NCI-H1436 (cell line): ENCODE measurements around the gene PCDH9.
"Not testable (repeated sequence)": the region's sequence is repeated elsewhere in the genome, so short reads cannot be mapped to it uniquely, and the experiment has no call there.

ENCODE experiments used
- DNase-seq: peaks from one replicate; lab custom pipeline; 2025; lab: John Stamatoyannopoulos, UW

PCDH9 gene

DNA sequence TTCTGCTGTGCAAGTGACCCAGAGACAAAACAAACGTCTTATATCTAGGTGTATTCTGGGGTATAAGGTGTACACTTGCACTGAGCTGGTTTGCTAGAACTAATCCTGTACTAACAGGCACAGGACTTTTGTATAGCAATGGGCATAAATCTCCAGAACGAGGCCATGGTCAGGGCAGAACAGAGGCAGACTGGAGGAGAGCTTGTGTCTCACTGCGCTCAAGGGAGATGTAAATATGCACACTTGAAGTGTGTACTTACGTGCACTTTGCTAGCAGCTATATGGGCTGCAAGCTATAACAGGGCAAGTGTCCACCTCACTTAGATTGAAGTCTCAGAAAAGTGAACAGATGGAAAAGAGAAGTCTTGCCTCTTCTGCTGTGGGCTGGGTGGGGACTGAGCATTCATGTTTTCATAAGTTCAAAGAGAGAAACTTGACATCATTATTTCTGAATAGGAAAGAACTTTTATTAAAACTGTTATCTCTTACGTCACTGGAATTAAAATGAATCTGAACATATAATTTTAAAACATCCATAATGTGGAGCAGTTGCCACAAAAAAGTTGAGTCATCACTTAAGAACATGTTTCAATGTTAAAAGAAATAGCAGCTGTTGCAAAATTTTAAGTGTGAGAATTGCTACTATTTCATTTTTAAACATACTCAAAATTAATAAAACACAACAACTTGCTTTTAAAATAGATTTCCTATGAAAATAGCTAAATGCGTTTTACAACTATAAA is 888.3 kb downstream of the PCDH9 start:
- no peak for DNase-seq

DNA sequence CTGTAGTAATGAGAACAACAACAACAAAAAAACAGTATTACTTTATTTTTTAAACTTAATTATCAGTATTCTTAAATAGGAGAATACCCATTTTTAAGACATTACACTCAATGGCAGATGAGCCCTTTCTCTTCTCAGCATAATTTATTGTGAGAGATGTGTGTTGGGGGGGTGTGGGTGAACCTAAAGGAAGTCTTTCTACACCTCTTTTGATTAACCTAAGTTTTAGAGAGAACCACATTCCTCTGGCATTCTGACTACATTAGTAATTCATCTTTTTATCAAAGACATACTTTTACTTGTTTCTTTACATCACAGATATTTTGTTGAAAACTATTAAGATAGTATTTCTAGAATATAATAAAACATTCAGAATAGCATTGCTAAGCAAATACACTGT is 890.9 kb downstream of the PCDH9 start:
- DNase-seq: no peak

DNA sequence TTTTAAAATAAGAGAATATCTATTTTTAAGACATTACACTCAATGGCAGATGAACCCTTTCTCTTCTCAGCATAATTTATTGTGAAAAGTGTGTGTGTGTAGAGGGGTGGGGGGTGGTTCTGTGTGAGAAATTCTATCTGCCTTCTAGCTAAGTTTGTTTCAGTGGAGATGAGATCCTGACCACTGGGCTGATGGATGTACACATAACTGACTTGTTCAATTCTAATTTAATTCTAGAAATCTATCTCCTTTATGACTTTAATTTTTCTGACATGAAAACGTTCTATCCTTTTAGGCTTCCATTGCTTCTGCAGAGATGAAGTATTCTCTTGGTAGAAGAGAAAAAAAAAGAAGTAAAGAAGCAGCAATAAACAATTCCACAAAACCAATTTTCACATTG is 891.6 kb downstream of the PCDH9 start:
- no peak for DNase-seq

DNA sequence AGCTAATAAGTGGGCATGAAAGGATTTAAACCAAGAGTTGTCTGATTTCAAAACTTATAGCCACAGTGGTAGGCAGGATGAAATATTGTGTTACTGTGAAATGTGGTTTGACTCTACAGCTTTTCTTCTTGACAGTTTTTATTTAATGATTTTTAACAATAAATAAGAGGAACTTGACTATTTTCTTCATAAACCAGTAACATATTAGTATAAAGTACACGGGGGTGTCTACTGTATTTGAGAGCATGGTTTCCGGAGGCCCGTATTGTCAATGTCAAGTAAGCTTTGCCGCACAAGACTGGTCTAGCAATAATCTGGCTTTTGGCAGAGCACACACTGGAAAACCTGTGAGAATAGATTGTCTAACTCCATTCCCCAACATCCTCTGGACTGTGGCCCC is 894.5 kb downstream of the PCDH9 start:
- DNase-seq: no peak

DNA sequence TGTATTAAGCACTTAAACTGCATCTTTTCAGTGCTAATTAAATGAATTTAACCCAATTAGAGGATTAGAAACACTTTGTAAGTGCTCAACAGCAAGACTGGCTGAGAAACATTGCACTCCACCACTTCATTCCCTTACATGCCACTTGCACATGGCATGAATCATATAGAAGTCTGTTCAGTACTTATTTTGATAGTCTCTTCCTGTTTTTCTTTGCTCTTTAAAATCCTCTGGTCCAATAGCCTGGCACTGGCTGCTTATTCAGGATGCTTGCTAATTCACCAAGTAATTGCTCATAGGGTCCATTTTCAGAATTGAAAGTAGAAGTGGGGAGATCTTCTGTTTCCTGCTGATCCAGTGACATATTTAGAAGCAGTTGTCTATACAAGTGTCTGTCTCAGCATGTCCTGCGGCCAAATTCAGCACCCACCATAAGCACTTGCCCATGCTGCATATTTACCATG is 900.1 kb downstream of the PCDH9 start:
- DNase-seq: no peak

DNA sequence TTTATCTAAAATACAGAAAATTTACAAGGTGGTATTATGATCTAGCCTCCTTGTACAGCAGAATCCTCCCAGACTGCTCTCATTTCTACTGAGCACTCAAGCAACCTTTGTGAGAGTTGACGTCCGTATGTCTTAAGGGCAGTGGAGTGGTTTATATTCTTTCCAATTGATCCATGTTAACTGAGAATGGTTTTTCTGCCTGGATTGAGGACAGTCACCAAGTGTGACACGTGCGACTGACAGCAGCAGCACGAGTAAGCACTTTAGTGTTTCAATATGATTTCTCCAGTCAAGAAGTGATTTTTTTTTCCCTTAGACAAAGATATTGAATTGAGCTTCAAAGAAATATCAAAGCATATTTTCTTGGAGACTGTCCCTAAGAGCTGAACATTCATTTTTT is 901.7 kb downstream of the PCDH9 start:
- DNase-seq: no peak

DNA sequence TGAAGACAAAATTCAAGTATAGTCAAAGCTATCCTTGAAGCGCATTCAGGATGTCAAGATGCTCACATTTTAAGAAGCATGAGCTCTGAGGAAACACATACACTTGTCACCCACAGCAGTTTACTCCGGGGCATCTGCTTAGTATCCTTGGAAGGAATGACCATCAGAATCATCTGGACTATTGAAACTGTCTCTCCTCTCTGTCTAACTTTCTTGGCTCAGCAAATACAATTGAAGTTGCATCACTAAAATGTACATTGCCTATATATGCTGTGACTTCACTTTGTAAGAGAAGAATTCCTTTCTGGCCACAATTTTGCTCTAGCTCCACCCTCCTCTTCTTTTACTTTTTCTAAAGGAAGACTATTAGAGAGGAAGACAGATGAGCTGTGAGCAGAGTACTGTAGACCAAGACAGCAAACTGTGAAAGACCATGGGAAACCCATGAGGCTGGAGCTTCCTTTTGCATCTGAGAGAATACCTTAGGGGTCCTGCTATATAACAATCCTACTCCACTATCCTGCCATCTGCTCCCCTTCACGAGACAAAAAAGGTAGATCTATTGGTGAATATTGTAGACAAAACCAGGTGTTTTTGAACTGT is 906.3 kb downstream of the PCDH9 start:
- DNase-seq: no peak

DNA sequence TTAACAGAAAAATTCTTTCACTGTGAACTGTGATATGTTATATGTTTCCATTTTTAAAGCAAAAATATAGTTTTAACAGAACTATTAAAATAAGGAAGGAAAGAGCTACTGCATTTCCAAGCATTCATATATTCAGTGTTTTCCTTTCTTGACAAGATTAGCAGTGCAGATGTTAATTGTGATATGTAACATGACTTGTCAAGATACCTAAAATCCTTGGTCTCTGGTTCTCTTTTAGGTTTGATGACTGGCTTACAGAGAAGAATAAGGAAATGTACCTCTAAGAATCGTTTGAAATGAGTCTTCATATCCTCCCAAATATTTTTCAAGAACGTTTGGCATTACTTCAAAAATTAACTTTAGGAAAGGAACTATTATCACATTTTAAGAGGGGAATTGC is 907.2 kb downstream of the PCDH9 start:
- DNase-seq: no peak

DNA sequence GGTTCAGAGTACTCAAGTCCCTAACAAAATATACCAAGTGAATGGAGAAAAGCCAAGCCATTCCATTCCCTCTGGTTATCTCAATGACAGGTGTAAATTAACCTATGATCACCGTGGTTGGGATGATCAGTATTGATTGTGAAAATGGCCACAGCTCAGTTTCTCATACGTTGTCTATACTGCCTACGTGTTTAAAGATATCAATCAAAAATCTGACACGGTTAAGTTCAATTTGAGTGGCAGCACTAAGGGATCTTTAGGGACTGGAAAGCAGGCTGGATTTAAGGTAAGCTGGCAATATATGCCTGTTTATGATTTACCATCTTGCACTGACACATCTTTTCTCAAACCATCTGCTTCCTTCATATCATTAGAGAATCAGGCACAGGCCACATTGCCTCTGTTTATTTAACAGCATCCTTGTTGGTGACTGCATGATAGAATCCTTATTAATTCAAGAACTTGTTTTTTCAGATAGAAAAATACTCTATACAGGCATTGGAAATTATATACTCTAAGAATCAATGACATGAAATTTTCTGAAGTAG is 907.9 kb downstream of the PCDH9 start:
- no peak for DNase-seq

DNA sequence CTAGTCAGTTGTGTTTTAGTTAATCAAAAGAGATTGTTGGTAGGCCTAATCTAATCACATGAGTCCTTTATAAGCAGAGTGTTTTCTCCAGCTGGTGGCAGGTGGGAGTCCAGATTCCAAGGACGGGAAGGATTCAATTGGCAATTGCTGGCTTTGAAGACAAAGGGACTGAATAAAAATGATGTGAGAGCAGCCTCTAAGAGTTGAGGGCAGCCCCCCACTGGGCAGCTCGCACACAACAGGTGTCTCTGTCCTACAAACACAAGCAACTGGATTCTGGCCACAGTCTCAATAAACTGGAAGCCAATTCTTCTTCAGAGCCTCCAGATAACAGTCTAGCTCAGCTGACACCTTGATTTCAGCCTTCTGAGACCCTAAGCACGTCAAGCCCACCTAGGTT is 915.2 kb downstream of the PCDH9 start:
- no peak for DNase-seq

DNA sequence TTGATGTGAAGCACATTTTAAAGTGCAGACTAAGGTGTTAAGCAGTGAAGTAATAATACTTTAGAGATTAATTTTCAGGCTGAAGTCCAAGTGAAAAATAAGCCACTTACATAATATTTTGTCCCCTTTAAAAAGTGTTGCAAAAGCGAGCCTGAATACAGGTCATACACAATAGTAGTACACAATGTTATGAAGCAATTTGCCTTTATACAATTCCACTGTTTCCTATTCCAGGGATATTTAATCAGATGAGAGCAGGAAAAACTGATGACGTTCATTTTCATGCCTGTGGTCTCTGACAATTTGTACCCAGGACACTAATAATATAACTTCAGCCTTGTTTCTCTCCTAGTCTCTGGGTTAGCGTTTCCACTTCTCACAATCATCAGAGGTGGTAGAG is 916.7 kb downstream of the PCDH9 start:
- no peak for DNase-seq

DNA sequence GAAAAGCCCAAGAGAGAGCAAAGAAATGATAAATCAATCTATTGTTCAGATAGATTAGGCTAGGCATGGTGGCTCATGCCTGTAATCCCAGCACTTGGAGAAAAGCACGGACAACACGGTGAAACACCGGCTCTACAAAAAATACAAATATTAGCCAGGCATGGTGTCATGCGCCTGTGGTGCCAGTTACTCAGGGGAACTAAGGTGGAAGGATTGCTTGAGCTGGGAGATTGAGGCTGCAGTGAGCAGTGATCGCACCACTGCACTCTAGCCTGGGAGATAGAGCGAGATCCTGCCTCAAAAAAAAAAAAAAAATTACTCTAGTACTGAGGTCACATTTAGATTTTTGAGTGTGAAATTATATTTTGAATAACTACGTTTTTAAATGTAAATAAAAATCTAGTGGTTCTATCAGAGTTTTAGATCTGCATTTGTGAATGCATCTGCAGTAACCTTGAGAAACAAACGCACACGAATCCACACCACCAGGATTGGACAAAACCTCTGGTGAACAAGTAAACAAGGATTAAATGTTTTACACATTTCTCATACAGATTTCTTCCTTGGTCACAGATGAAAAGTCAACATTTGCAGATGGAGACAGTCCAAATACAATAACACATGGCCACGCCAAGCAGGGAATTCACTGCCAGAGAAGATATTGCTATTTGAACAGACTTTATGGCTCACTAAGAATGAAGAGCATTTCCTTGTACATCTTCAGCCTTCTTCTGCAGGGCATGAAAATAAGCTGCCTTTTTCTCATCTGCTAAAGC is 917.6 kb downstream of the PCDH9 start:
- DNase-seq: no peak

DNA sequence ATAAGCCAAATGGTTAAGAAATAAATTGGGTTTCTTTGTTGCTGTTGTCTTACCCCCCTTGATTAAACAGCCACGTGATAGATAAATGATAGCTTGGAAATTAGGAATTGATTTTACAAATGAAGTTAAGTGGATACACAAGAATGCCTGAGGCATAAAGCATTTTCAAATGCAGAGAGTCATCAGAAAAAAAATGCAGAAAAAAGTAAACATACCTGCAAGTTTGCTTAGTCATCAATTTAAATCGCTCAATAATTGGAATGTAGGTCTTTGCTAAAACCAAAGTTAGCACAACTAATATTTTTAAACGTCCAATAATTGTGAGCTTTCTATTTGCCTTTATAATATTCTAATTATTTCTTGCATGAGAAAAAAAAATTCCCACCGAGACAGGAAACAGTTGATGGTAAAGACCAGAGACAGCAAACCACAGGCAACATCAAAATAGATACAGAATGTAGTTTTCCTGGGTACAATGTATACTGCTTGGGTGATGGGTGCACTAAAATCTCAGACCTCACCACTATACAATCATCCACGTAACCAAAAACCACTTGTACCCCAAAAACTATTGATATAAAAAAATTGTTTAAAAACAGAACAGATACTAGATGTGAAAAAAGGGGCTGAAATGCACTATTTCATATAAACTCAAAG is 924.0 kb downstream of the PCDH9 start:
- no peak for DNase-seq

DNA sequence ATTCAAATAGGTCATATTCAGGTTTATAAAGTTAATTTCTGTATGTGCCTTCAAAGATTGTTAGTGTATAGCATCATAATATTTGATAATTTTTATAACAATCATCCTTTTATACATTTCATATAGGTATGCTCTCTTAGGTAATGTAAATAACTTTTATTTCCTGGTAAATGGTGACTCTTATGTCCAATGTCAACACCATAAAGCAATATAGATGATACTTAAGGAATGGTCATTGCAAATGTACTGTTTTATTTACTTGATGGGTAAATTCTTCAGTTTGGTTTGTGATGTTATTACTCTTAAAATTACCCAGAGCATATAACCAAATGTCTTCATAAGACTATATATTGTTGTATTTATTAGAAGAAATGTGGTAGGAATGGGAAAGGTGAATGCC is 928.7 kb downstream of the PCDH9 start:
- no peak for DNase-seq

DNA sequence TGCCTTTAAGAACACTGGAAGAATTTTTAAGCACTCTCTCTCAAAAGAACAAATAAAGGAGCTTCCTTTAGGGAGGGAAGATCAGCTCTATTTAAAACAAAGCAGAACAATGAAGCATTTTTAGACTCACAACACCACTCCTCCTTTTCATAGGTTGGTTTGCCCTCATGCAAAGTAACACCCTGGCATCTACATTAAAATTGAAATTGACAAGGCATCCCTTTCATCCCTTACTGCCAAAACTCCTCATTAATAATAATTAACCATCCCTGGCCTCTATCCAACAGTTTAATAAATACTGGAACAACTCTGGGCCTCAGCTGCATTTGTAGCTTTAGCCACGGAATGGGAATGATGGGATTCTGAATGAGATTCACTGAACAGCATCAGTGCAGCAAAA is 929.1 kb downstream of the PCDH9 start:
- DNase-seq: no peak

DNA sequence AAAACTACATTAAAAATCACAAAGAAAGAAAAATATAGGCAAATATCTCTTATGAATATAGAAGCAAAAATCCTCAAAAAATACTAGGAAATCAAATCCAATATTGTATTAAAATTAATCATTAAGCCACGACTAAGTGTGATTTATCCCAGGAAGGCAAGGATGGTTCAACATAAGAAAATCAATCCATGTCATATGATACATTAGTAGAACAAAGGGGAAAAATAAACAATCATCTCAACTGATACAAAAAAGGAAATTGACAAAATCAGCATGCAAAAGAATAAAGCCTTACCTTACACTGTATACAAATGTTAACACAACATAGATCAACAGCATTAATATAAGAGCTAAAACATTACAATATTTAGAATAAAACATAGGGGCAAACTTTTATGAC is 933.3 kb downstream of the PCDH9 start:
- no peak for DNase-seq

DNA sequence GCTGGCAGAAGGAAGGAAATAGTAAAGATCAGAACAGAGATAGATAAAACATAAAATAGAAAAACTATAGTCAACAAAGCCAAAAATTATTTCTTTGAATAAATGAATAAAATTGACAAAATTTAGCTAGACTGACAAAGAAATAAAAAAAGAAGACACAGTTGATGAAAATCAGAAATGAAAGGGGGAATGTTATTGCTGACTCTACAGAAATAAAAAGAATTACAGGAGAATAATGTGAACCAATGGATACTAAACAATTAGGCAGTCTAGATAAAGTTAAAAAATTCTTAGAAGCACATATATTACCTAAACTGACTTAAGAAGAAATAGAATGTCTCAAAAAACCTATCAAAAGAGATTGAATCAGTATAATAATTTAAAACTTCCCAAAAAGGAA is 933.8 kb downstream of the PCDH9 start:
- no peak for DNase-seq

DNA sequence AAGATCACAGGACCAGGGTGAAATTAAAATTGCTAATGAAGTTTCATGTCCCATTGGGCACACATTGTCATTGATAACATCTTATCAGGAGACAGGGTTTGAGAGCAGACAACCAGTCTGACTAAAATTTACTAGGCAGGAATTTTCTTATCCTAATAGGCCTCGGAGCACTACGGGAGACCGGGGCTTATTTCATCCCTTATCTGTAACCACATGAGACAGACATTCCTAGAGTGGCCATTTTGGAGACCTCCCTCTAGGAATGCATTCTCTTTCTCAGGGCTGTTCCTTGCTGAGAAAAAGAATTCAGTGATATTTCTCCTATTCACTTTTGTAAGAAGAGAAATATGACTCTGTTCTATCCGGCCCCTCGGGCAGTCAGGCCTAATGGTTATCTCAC is 943.3 kb downstream of the PCDH9 start:
- not testable (repeated sequence) for DNase-seq

DNA sequence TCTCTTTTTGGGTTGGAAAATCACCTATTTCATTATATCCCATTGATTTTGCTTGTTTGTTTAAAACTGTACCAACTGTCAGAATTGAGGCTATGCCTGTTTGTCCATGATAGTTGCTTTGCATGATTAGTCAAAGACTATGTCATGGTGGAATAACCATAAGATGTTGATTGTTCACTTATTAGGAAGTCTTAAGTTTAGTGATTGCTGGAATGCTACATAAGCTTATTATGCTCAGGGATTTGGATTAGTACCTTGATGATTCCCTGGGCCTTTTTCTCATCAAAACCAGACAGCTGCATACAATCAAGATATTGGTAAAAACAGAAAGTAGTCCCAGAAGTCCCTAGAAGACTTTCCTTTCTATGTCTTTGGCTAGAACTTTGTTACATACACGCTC is 954.7 kb downstream of the PCDH9 start:
- DNase-seq: no peak

DNA sequence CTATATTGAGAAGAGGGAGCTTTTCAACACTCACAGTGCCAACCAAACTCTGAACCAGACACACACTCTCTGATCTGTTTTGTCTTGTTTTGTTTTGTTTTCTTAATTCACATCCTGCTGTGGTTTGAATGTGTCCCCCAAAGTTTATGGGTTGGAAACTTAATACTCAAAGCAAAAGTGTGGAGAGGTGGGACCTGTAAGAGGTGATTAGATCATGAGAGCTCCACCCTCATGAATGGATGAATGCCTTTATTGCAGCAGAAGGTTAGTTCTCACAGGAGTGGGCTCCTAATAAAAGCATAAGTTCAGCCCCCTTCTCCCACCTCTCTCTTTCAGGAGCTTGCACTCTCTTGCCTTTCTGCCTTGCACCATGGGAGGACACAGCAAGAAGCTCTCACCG is 957.1 kb downstream of the PCDH9 start:
- no peak for DNase-seq

DNA sequence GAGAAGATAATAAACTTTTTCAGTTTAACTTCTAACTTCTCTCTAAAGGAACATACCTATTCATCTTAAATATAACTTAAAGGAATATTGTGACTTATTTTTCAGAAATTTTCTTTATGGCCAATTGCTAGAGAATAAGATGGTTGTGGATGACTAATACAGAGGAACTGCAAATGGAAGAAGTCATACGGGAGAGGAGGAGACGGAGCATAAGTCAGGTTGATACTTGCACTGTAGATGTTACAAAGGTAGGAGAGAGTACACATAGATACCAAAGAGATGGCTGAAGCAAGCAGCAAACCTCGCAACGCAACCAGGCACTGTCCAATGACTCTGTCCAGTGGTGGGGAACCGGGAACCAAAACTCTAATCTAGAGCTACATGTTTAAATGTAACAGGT is 963.4 kb downstream of the PCDH9 start:
- DNase-seq: no peak

DNA sequence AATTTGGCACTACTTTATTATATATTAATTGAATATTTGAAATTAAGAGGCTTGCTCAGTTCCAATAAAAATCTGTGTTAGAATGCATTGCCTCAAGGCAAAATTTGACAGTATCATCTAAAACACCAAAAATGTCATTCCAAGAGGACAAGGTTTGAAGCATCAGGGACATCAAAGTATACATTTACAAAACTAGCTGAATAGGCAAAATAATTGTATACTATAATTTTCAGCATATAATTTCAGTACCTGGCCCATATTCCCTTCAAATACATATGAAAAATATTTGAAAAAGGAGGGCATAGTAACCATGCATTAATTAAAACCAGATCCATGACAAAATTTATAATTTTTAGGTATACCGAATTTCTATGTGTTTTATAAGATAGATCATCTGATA is 963.8 kb downstream of the PCDH9 start:
- no peak for DNase-seq
